Esophagus squamous epithelium (tissue), 5 donors: ENCODE data around the gene PRSS57. TPM values are rescaled to one million over a fixed set of nuclear protein-coding genes. Genes with fewer than 3 reads are reported as not detected.

ENCODE experiments used
- DNase-seq: peaks from one replicate; lab custom pipeline; 2025; lab: John Stamatoyannopoulos, UW
- H3K27ac ChIP-seq, 4 donors: fragments of 200-600 bp; sonication (generic); one replicate each; pipeline ENCODE4 v1.5.1; 2016 to 2019; ENCODE audit warnings: mild to moderate bottlenecking in 1 of 4
- H3K27me3 ChIP-seq, 4 donors: fragments of 200-600 bp; sonication (generic); 1 replicate in 3 of 4; 2 replicates in 1 of 4; pipeline versions ENCODE4 v1.5.1 to v1.6.0; 2017 to 2021; ENCODE audit warnings: antibody characterized with exemption in 1 of 4
- H3K36me3 ChIP-seq, 3 donors: fragments of 200-600 bp; sonication (generic); one replicate each; pipeline ENCODE4 v1.5.1; 2016 to 2019
- H3K4me1 ChIP-seq, 3 donors: fragments of 200-600 bp; sonication (generic); one replicate each; pipeline ENCODE4 v1.5.1; 2017 to 2019
- H3K4me3 ChIP-seq, 4 donors: fragments of 200-600 bp; sonication (generic); 1 replicate in 3 of 4; 2 replicates in 1 of 4; pipeline ENCODE4 v1.5.1; 2016 to 2019; ENCODE audit warnings: mild to moderate bottlenecking in 2 of 4, moderate library complexity in 1 of 4
- H3K9me3 ChIP-seq, 3 donors: fragments of 200-600 bp; sonication (generic); one replicate each; pipeline ENCODE4 v1.5.1; 2016 to 2019
- POLR2A ChIP-seq, 4 donors: fragments of 450-650 bp; IDR thresholded peaks; one replicate each; pipeline ENCODE4 v1.6.1; 2017; ENCODE audit warnings: antibody characterized with exemption in 4 of 4, mild to moderate bottlenecking in 4 of 4, moderate library complexity in 3 of 4
- WGBS, 2 donors: methylation state at CpG; one replicate each; pipeline ENCODE4 v1.1.5; 2018; 5-methylcytosine and 5-hydroxymethylcytosine counted together
- intact Hi-C: fragments of 100-400 bp; cut with DNase I; formaldehyde crosslinking; loops from one replicate; pipeline ENCODE4 v1.15.0; 2022
- total RNA-seq, 4 donors: library from RNA; depleted of rRNA; stranded (reverse); fragments of >200 nt; gene quantifications; one replicate each; pipeline ENCODE4 v1.1.0, GENCODE V29; 2016
- TF ChIP-seq, protein P1 (sequence below), 6 experiments: fragments of 450-650 bp in 4 of 6; fragments of 200-600 bp in 2 of 6; sonication (generic) in 2 of 6; IDR thresholded peaks; one replicate each; pipeline ENCODE4 v1.5.1; 2016 to 2019; ENCODE audit warnings: antibody characterized with exemption in 6 of 6, mild to moderate bottlenecking in 4 of 6, moderate library complexity in 4 of 6
- donor health status: DM: yes; HTN: yes; CAD: no.

Gene PRSS57
- total RNA-seq, 4 donors from 2014 or later: not detected

DNA sequence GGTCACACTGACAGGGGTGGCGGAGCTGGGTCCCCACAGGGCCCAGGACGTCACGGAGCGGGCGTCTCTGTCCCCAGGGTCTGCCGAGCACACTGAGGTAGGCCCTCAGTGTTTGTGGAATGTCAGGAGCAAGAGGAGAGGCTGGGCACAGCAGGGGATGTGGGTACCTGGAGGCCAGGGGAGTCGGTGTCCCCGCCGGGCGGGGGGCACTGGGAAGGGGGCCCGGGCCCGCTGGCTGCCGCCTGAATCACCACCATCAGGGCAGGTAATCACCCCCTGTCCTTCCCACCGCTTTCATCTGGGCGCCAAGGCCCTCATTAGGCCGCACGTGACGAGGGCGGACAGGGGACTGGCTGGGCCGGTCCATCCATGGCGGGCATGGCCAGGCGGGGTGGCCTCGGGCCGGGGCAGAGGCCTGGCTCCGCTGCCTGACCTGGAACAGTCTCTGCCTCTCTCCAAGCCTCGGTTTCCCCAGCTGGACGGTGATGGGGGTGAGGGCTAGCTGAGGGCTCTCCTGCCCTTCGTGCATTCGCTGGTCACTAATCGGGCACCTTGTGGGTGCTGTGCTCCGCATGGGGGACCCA, 54.6 kb downstream of the PRSS57 start:
- H3K4me3 ChIP-seq: peak overlapping the region in 1 of 4 donors; percentile 40
- no peak for DNase-seq
- no peaks in the 10 kb centered on the region for H3K9me3 ChIP-seq
- H3K27ac ChIP-seq: peak overlapping the region in 1 of 4 donors; percentile 60
- no peaks in the 10 kb centered on the region for H3K27me3 ChIP-seq
- 100% methylated on average over 1 of the region's 31 CpGs; no CpG with 5 or more reads in 1 of the 2 donors for WGBS, 2 donors
- intact Hi-C loops: no loop called here
- H3K4me1 ChIP-seq: peaks cover 14 to 27% (median 15%) of the 10 kb centered on the region in 3 donors
- TF ChIP-seq, protein P1, sequence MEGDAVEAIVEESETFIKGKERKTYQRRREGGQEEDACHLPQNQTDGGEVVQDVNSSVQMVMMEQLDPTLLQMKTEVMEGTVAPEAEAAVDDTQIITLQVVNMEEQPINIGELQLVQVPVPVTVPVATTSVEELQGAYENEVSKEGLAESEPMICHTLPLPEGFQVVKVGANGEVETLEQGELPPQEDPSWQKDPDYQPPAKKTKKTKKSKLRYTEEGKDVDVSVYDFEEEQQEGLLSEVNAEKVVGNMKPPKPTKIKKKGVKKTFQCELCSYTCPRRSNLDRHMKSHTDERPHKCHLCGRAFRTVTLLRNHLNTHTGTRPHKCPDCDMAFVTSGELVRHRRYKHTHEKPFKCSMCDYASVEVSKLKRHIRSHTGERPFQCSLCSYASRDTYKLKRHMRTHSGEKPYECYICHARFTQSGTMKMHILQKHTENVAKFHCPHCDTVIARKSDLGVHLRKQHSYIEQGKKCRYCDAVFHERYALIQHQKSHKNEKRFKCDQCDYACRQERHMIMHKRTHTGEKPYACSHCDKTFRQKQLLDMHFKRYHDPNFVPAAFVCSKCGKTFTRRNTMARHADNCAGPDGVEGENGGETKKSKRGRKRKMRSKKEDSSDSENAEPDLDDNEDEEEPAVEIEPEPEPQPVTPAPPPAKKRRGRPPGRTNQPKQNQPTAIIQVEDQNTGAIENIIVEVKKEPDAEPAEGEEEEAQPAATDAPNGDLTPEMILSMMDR (IDR thresholded peaks at IDR 0.05): no peak
- TF ChIP-seq POLR2A (IDR thresholded peaks at IDR 0.05): no peak
- H3K36me3 ChIP-seq: peaks cover 0 to 18% (median 0%) of the 10 kb centered on the region in 3 donors

DNA sequence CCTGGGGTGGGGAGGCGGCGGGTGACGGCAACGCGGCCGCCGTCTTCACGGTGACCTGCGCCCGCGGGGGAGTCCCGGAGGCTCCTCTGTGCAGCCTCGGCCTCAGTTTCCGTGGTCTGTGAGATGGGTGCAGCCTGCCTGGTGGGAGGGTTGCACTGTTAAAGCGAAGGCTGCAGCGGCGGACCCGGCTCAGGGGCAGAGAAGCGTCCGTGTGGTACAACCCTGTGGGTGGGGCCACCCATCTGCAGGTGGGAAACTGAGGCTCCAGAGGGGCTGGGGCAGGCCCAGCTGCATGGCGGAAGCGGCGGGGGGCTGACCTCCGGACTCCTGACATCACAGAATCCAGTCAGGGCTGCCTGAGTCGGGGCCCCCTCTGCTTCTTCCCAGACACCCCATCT, 55.1 kb downstream of the PRSS57 start:
- intact Hi-C loops: no loop called here
- no peak for TF ChIP-seq POLR2A (IDR thresholded peaks at IDR 0.05)
- TF ChIP-seq, protein P1 (IDR thresholded peaks at IDR 0.05): no peak
- H3K27ac ChIP-seq: peak overlapping the region in 3 of 4 donors; percentile 25 to 60 (median 36)
- H3K4me3 ChIP-seq: peak overlapping the region; percentile 32 to 69 (median 44)
- no peaks in the 10 kb centered on the region for H3K9me3 ChIP-seq
- DNase-seq: no peak
- H3K27me3 ChIP-seq: no peaks in the 10 kb centered on the region
- 55 to 60% methylated on average over 1 to 4 of the region's 25 CpGs for WGBS, 2 donors
- H3K4me1 ChIP-seq: peaks cover 14 to 27% (median 15%) of the 10 kb centered on the region in 3 donors
- H3K36me3 ChIP-seq: peaks cover 0 to 12% (median 0%) of the 10 kb centered on the region in 3 donors

DNA sequence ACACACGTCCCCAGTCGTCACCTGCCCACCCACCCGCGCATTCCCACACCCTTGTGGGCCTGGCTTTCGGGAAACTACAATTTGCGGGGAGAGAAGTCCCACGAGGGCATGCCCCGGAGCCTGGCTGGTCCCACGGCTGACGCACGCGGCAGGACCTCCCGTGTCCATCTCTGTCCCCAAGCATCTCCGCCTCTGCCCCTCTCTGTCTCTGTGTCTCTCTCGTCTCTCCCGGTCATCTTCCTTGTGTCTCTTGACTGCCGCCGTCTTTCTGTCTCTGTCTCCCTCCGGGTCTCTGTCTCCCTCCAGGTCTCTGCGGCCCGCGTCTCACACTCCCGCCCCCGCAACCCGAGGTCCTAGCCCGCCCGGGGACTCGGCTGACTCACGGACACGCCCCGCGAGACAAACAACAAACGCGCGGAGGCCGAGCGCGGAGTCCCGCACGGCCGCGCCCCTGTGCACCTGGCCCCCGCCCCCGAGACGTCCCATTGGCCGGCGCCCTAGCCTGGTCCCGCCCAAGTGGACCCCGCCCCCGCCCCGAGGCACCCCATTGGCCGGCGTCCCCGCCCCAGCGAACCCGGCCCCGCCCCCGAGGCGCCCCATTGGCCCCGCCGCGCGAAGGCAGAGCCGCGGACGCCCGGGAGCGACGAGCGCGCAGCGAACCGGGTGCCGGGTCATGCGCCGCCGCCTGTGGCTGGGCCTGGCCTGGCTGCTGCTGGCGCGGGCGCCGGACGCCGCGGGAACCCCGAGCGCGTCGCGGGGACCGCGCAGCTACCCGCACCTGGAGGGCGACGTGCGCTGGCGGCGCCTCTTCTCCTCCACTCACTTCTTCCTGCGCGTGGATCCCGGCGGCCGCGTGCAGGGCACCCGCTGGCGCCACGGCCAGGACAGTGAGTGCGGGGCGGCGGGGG, 55.7 kb downstream of the PRSS57 start, which contains the start of gene FGF22:
FGF22 (plus strand) TSS at position 627 of the 908 bp plus-strand sequence; CDS start at position 674, 47 bp downstream.
- no peaks in the 10 kb centered on the region for H3K27me3 ChIP-seq
- H3K9me3 ChIP-seq: no peaks in the 10 kb centered on the region
- peaks cover 14 to 32% (median 16%) of the 10 kb centered on the region in 3 donors for H3K4me1 ChIP-seq
- TF ChIP-seq, protein P1 (IDR thresholded peaks at IDR 0.05): no peak
- TF ChIP-seq POLR2A (IDR thresholded peaks at IDR 0.05): no peak
- H3K27ac ChIP-seq: peak within 1 kb of the TSS in 3 of 4 donors; percentile 25 to 60 (median 36)
- WGBS, 2 donors: 8 to 12% methylated on average over 17 to 21 of the region's 109 CpGs
- H3K36me3 ChIP-seq: peaks cover 0 to 6% (median 0%) of the 10 kb centered on the region in 3 donors
- peak; percentile 63 for DNase-seq
- peak within 1 kb of the TSS; percentile 32 to 69 (median 44) for H3K4me3 ChIP-seq
- intact Hi-C loops: no loop called here

DNA sequence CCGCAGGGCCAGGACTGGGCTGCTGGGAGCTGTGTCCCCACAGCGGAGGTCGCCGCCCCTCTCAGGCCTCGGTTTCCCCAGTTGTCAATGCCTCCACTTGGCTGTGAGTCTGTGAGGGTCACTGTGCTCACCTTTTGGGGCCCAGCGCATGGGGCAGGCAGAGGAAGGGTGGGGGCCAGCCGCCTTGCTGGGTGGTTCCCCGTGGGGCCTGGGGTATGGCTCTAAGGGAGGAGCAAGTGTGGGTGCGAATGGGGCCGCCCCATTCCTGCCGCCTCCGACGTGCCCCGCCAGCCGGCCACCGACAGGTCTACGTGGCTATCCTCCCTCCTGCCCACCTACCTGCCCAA, 56.4 kb downstream of the PRSS57 start:
- intact Hi-C loops: no loop called here
- TF ChIP-seq POLR2A (IDR thresholded peaks at IDR 0.05): no peak
- TF ChIP-seq, protein P1 (IDR thresholded peaks at IDR 0.05): no peak
- Histone ChIP-seq H3K4me1 (peaks cover 20 to 39% (median 22%) of the 10 kb centered on the region in 3 donors), H3K27me3 (no peaks in the 10 kb centered on the region), H3K36me3 (no peaks in the 10 kb centered on the region), H3K27ac (peak overlapping the region in 2 of 4 donors; percentile 25 to 60), H3K9me3 (no peaks in the 10 kb centered on the region), H3K4me3 (peak overlapping the region; percentile 16 to 69 (median 44))
- no peak for DNase-seq
- WGBS, 2 donors: 52% methylated on average over 6 of the region's 17 CpGs; no CpG with 5 or more reads in 1 of the 2 donors

Other genes with a start within 250 kb of the PRSS57 start
- 10 to 100 TPM in 1 of 4 donors, 1 to 10 TPM in 3; 1.1 to 10.2 (median 4.7) TPM for gene SHC2, start 234.4 kb downstream of the PRSS57 start, total RNA-seq
- gene MADCAM1, start 199.0 kb downstream of the PRSS57 start, total RNA-seq: under 1 TPM in 2 of 4 donors, not detected in 2; 0.19 to 0.40 TPM
- gene TPGS1, start 188.0 kb downstream of the PRSS57 start, total RNA-seq: 10 to 100 TPM; 29.3 to 46.7 (median 35.6) TPM
- 10 to 100 TPM; 33.5 to 53.5 (median 34.5) TPM for gene CDC34, start 163.7 kb downstream of the PRSS57 start, total RNA-seq
- under 1 TPM in 3 of 4 donors, not detected in 1; 0.48 to 0.95 (median 0.57) TPM for gene GZMM, start 151.4 kb downstream of the PRSS57 start, total RNA-seq
- 100 to 1,000 TPM; 182 to 408 (median 289) TPM for gene BSG, start 122.9 kb downstream of the PRSS57 start, total RNA-seq
- under 1 TPM in 3 of 4 donors, not detected in 1; 0.15 to 0.57 (median 0.29) TPM for gene HCN2, start 105.6 kb downstream of the PRSS57 start, total RNA-seq
- 10 to 100 TPM; 23.5 to 32.3 (median 25.0) TPM for gene POLRMT, start 61.9 kb downstream of the PRSS57 start, total RNA-seq
- 1 to 10 TPM in 1 of 4 donors, under 1 TPM in 1, not detected in 2; 0.38 to 1.6 TPM for gene FGF22, start 55.6 kb downstream of the PRSS57 start, total RNA-seq
- 100 to 1,000 TPM in 2 of 4 donors, 10 to 100 TPM in 2; 82.1 to 118 (median 98.4) TPM for gene RNF126, start 32.2 kb downstream of the PRSS57 start, total RNA-seq
- 10 to 100 TPM in 3 of 4 donors, 1 to 10 TPM in 1; 4.4 to 43.3 (median 17.7) TPM for gene FSTL3, start 19.1 kb downstream of the PRSS57 start, total RNA-seq
- 10 to 100 TPM in 1 of 4 donors, 1 to 10 TPM in 3; 2.6 to 19.3 (median 6.5) TPM for gene PALM, start 13.5 kb upstream of the PRSS57 start, total RNA-seq
- 1 to 10 TPM in 2 of 4 donors, under 1 TPM in 1, not detected in 1; 0.11 to 1.3 (median 1.0) TPM for gene MISP, start 55.7 kb upstream of the PRSS57 start, total RNA-seq
- gene PTBP1, start 102.0 kb upstream of the PRSS57 start, total RNA-seq: 100 to 1,000 TPM; 139 to 167 (median 156) TPM
- not detected for gene PLPPR3, start 126.5 kb upstream of the PRSS57 start, total RNA-seq
- gene AZU1, start 132.4 kb upstream of the PRSS57 start, total RNA-seq: not detected
- gene PRTN3, start 145.5 kb upstream of the PRSS57 start, total RNA-seq: not detected
- under 1 TPM in 1 of 4 donors, not detected in 3; 0.95 TPM for gene ELANE, start 156.9 kb upstream of the PRSS57 start, total RNA-seq
- gene CFD, start 164.2 kb upstream of the PRSS57 start, total RNA-seq: 100 to 1,000 TPM in 2 of 4 donors, 10 to 100 TPM in 2; 52.2 to 883 (median 129) TPM
- gene MED16, start 197.7 kb upstream of the PRSS57 start, total RNA-seq: 10 to 100 TPM; 23.7 to 64.9 (median 32.5) TPM
- gene RNU6-9, start 198.0 kb upstream of the PRSS57 start, total RNA-seq: not detected
- gene R3HDM4, start 217.8 kb upstream of the PRSS57 start, total RNA-seq: 10 to 100 TPM; 42.9 to 83.7 (median 62.4) TPM
- under 1 TPM in 1 of 4 donors, not detected in 3; 0.45 TPM for gene KISS1R, start 221.9 kb upstream of the PRSS57 start, total RNA-seq
- 1 to 10 TPM; 3.0 to 6.6 (median 4.7) TPM for gene ARID3A, start 230.6 kb upstream of the PRSS57 start, total RNA-seq